GM12878 (cell line): ENCODE data around the gene ABCA4. TPM values are rescaled to one million over a fixed set of nuclear protein-coding genes. Genes with fewer than 3 reads are reported as not detected.

Source experiments
- ATAC-seq: fragments of 200-7000 bp; cut with Tn5 transposase; 3 replicates; pipeline ENCODE4 v1.9.1; 2020; ENCODE audit warnings: mild to moderate bottlenecking, moderate library complexity
- BruUV-seq: library from RNA; stranded (reverse); fragments of 400-500 nt; replicated peaks from 2 replicates; lab custom pipeline; 2021; lab: Mats Ljungman, UMichigan
- CTCF ChIA-PET: fragments of 300-600 bp; sonication (Branson Sonifier 250); formaldehyde crosslinking; extraction: SDS; loops from one replicate; lab custom pipeline; 2021; ENCODE audit warnings: inconsistent platforms; lab: Yijun Ruan, JAX
- POLR2A ChIA-PET: fragments of 350-600 bp; formaldehyde crosslinking; extraction: SDS; loops from one replicate; lab custom pipeline; 2021; ENCODE audit warnings: inconsistent platforms; lab: Charles Lee
- RAD21 ChIA-PET: fragments of 300-600 bp; sonication (Branson Sonifier 250); formaldehyde crosslinking; loops from one replicate; lab custom pipeline; 2023; ENCODE audit warnings: antibody characterized with exemption; ENCODE audit not compliant: unreplicated experiment; lab: Charles Lee
- SMC1A ChIA-PET: fragments of 300-600 bp; sonication (Branson Sonifier 250); formaldehyde crosslinking; loops from one replicate; lab custom pipeline; 2023; ENCODE audit not compliant: unreplicated experiment, uncharacterized antibody; lab: Charles Lee
- DNase-seq: peaks from one replicate; pipeline ENCODE4 v3.0.0-alpha.2; 2011; ENCODE audit warnings: low read depth, low spot score
- FAIRE-seq: peaks from 3 replicates; lab custom pipeline; 2011; peaks lifted over from hg19 to GRCh38; lab: Jason Lieb, UNC
- H2AFZ ChIP-seq: 2 replicates; pipeline ENCODE4 v1.6.0; 2011; ENCODE audit warnings: low read depth, low read length, control low read depth; ENCODE audit not compliant: control insufficient read depth
- H3K27ac ChIP-seq: 2 replicates; pipeline ENCODE4 v1.5.1; 2011; ENCODE audit warnings: control low read depth; ENCODE audit not compliant: control insufficient read depth, insufficient read depth
- H3K27me3 ChIP-seq, 2 experiments: replicated peaks in 1 of 2; 2 replicates each; pipeline versions ENCODE4 v1.6.0 to v1.6.1; 2011; ENCODE audit warnings: low read length in 1 of 2; ENCODE audit not compliant: control insufficient read depth in 2 of 2, insufficient read depth in 2 of 2
- H3K36me3 ChIP-seq, 2 experiments: 2 replicates each; pipeline ENCODE4 v1.5.1; 2011; ENCODE audit warnings: low read length in 1 of 2; ENCODE audit not compliant: control insufficient read depth in 2 of 2, insufficient read depth in 2 of 2
- H3K4me1 ChIP-seq: 2 replicates; pipeline ENCODE4 v1.6.1; 2011; ENCODE audit warnings: mild to moderate bottlenecking, low read length, moderate library complexity, mixed read lengths; ENCODE audit not compliant: control insufficient read depth, insufficient read depth
- H3K4me2 ChIP-seq: 2 replicates; pipeline ENCODE4 v1.6.0; 2011; ENCODE audit warnings: control low read depth; ENCODE audit not compliant: control insufficient read depth, insufficient read depth
- H3K4me3 ChIP-seq: fragments of 200-600 bp; sonication (generic); 2 replicates; pipeline ENCODE4 v1.5.1; 2016
- H3K79me2 ChIP-seq: 2 replicates; pipeline ENCODE4 v1.6.0; 2011; ENCODE audit warnings: low read length; ENCODE audit not compliant: control insufficient read depth, insufficient read depth
- H3K9ac ChIP-seq: 2 replicates; pipeline ENCODE4 v1.8.0; 2011; ENCODE audit warnings: low read length, control low read depth, mixed read lengths; ENCODE audit not compliant: control insufficient read depth, insufficient read depth
- H3K9me3 ChIP-seq: replicated peaks from 3 replicates; pipeline ENCODE4 v1.5.1; 2011; ENCODE audit warnings: mild to moderate bottlenecking, low read length; ENCODE audit not compliant: control insufficient read depth, insufficient read depth
- H4K20me1 ChIP-seq: 2 replicates; pipeline ENCODE4 v1.6.0; 2011; ENCODE audit not compliant: control insufficient read depth, insufficient read depth
- ASH2L ChIP-seq: fragments of 300-600, 200-600 bp; sonication (generic); IDR thresholded peaks from 2 replicates; pipeline ENCODE4 v1.6.1; 2017; ENCODE audit warnings: low read depth, mild to moderate bottlenecking, borderline replicate concordance
- CBX5 ChIP-seq: sonication (generic); IDR thresholded peaks from 2 replicates; pipeline ENCODE4 v1.6.1; 2016; ENCODE audit warnings: low read depth, moderate library complexity, mild to moderate bottlenecking, inconsistent platforms
- CHD1 ChIP-seq: IDR thresholded peaks from 2 replicates; pipeline ENCODE4 v1.6.1; 2012; ENCODE audit warnings: low read depth, low read length, improper control_type of control experiment
- GATAD2B ChIP-seq: fragments of 450-650 bp; conservative IDR thresholded peaks from 2 replicates; pipeline ENCODE4 v1.6.1; 2017; ENCODE audit warnings: low read depth, mild to moderate bottlenecking, moderate library complexity
- HDAC2 ChIP-seq: fragments of 200-600 bp; sonication (generic); IDR thresholded peaks from 2 replicates; pipeline ENCODE4 v1.6.1; 2017
- LARP7 ChIP-seq: fragments of 450-650 bp; IDR thresholded peaks from 2 replicates; pipeline ENCODE4 v1.6.1; 2017; ENCODE audit warnings: mild to moderate bottlenecking
- NFIC ChIP-seq: IDR thresholded peaks from 2 replicates; pipeline ENCODE4 v1.6.1; 2012; ENCODE audit warnings: low read depth, mild to moderate bottlenecking, inconsistent platforms, low read length, moderate library complexity
- PKNOX1 ChIP-seq: fragments of 450-650 bp; IDR thresholded peaks from 2 replicates; pipeline ENCODE4 v1.6.1; 2016; ENCODE audit warnings: mild to moderate bottlenecking
- SREBF2 ChIP-seq: IDR thresholded peaks from 2 replicates; pipeline ENCODE4 v1.6.1; 2012; ENCODE audit warnings: mild to moderate bottlenecking, low read length
- SUZ12 ChIP-seq: fragments of 200-600 bp; sonication (generic); IDR thresholded peaks from one replicate; pipeline ENCODE4 v1.6.1; 2018; ENCODE audit warnings: antibody characterized with exemption, mild to moderate bottlenecking; ENCODE audit not compliant: unreplicated experiment
- YBX1 ChIP-seq: fragments of 450-650 bp; IDR thresholded peaks from 2 replicates; pipeline ENCODE4 v1.6.1; 2016; ENCODE audit warnings: antibody characterized with exemption
- ZNF217 ChIP-seq: fragments of 450-650 bp; IDR thresholded peaks from 2 replicates; pipeline ENCODE4 v1.6.1; 2017; ENCODE audit warnings: antibody characterized with exemption, mild to moderate bottlenecking
- ZNF687 ChIP-seq: fragments of 450-650 bp; IDR thresholded peaks from 2 replicates; pipeline ENCODE4 v1.6.1; 2017; ENCODE audit warnings: mild to moderate bottlenecking, moderate library complexity
- WGBS: methylation state at CpG from one replicate; pipeline ENCODE4 v1.1.6; 2016; ENCODE audit warnings: low lambda C conversion rate; ENCODE audit not compliant: insufficient replicate concordance, insufficient coverage; ENCODE audit errors: missing lambda C conversion rate; 5-methylcytosine and 5-hydroxymethylcytosine counted together
- in situ Hi-C: fragments of 300-500 bp; cut with MboI; formaldehyde crosslinking; loops from 9 replicates; pipeline ENCODE4 v1.14.3; 2018; ENCODE audit warnings: mixed read lengths
- intact Hi-C: fragments of 100-400 bp; cut with micrococcal nuclease; formaldehyde crosslinking; loops from one replicate; pipeline ENCODE4 v1.14.2; 2022; ENCODE audit not compliant: unreplicated experiment
- polyA plus RNA-seq, 11 experiments: library from polyadenylated mRNA; depleted of rRNA in 4 of 11; unstranded in 6 of 11; stranded (reverse) in 5 of 11; fragments of >200 nt; fragmentation: Nextera tagmentation in 4 of 11; fragmentation: Illumina TruSeq in 1 of 11; extraction: Ambion mirVana in 4 of 11; extraction: Trizol in 1 of 11; gene quantifications; 1 replicate in 1 of 11; 2 replicates in 10 of 11; pipeline versions ENCODE4 v1.2.1 to v1.2.3, GENCODE V29; 2011 to 2016; ENCODE audit warnings: inconsistent platforms in 2 of 11, missing spikeins in 2 of 11, low read depth in 1 of 11
- total RNA-seq, 4 experiments: library from RNA; depleted of rRNA in 3 of 4; stranded (reverse); fragments of >200 nt in 3 of 4; fragmentation: Illumina TruSeq in 1 of 4; extraction: Trizol in 1 of 4; gene quantifications; 2 replicates each; pipeline versions ENCODE4 v1.2.1 to v1.2.3, GENCODE V29; 2013 to 2021
- TF ChIP-seq, protein P1 (sequence below): fragments of 450-650 bp; IDR thresholded peaks from 2 replicates; pipeline ENCODE4 v1.6.1; 2018; ENCODE audit warnings: borderline replicate concordance, mild to moderate bottlenecking; ENCODE audit not compliant: partially characterized antibody
- TF ChIP-seq, protein P2 (sequence below): fragments of 450-650 bp; IDR thresholded peaks from 2 replicates; pipeline ENCODE4 v1.6.1; 2017; ENCODE audit warnings: antibody characterized with exemption, mild to moderate bottlenecking, moderate library complexity

Gene ABCA4
- total and polyA plus RNA-seq, 10 of the 15 experiments (the other 5 are each of a cell fraction or from before 2014, with no cell fraction given): 0.03 to 0.28 (median 0.11) TPM; not detected in 3

DNA sequence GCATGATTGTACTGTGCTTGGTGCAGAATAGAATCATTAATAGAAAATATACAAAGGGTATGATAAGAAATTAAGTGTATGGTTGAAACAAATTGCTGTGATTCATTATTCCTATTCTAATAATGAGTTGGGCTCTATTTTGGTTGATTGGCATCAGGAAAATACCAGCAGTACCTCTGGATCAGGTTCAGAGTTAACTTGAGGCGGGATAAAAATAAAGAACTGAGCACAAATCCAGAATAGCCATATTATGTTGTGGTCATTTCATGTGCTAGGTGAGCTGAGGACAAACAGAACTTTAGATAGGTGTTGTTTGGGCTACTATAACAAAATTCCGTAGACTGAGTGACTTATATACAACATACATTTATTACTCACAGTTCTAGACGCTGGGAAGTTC lies 151.1 kb downstream of the ABCA4 start:
- H3K4me3 ChIP-seq: no peak overlapping the region
- no peak overlapping the region for H2AFZ ChIP-seq
- DNase-seq: no peak
- no peaks in the 10 kb centered on the region for H3K36me3 ChIP-seq
- BruUV-seq: no TSS peak
- SMC1A ChIA-PET: no interaction called here
- POLR2A ChIA-PET: no interaction called here
- CTCF ChIA-PET: interaction anchor here (0.7 kb wide), 1 partner anchor 1335 kb away, joined by 3 read pairs; no protein-coding TSS in a partner anchor
- in situ Hi-C loops: no loop called here
- TF ChIP-seq, protein P1, sequence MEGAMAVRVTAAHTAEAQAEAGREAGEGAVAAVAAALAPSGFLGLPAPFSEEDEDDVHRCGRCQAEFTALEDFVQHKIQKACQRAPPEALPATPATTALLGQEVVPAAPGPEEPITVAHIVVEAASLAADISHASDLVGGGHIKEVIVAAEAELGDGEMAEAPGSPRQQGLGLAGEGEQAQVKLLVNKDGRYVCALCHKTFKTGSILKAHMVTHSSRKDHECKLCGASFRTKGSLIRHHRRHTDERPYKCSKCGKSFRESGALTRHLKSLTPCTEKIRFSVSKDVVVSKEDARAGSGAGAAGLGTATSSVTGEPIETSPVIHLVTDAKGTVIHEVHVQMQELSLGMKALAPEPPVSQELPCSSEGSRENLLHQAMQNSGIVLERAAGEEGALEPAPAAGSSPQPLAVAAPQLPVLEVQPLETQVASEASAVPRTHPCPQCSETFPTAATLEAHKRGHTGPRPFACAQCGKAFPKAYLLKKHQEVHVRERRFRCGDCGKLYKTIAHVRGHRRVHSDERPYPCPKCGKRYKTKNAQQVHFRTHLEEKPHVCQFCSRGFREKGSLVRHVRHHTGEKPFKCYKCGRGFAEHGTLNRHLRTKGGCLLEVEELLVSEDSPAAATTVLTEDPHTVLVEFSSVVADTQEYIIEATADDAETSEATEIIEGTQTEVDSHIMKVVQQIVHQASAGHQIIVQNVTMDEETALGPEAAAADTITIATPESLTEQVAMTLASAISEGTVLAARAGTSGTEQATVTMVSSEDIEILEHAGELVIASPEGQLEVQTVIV: no peak
- no peak for TF ChIP-seq LARP7
- no peak for TF ChIP-seq GATAD2B
- no peak for TF ChIP-seq ZNF687
- TF ChIP-seq NFIC: no peak
- TF ChIP-seq SREBF2: no peak
- TF ChIP-seq SUZ12: no peak
- no peak for TF ChIP-seq PKNOX1
- no peak for TF ChIP-seq ASH2L
- no peak for TF ChIP-seq CHD1
- TF ChIP-seq YBX1: no peak
- TF ChIP-seq CBX5: no peak
- no peak for TF ChIP-seq ZNF217
- TF ChIP-seq HDAC2: no peak
- TF ChIP-seq, protein P2, sequence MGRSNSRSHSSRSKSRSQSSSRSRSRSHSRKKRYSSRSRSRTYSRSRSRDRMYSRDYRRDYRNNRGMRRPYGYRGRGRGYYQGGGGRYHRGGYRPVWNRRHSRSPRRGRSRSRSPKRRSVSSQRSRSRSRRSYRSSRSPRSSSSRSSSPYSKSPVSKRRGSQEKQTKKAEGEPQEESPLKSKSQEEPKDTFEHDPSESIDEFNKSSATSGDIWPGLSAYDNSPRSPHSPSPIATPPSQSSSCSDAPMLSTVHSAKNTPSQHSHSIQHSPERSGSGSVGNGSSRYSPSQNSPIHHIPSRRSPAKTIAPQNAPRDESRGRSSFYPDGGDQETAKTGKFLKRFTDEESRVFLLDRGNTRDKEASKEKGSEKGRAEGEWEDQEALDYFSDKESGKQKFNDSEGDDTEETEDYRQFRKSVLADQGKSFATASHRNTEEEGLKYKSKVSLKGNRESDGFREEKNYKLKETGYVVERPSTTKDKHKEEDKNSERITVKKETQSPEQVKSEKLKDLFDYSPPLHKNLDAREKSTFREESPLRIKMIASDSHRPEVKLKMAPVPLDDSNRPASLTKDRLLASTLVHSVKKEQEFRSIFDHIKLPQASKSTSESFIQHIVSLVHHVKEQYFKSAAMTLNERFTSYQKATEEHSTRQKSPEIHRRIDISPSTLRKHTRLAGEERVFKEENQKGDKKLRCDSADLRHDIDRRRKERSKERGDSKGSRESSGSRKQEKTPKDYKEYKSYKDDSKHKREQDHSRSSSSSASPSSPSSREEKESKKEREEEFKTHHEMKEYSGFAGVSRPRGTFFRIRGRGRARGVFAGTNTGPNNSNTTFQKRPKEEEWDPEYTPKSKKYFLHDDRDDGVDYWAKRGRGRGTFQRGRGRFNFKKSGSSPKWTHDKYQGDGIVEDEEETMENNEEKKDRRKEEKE: no peak
- TF ChIP-seq, all 136 proteins: peak for 0
- RAD21 ChIA-PET: no interaction called here
- WGBS: 0% methylated on average over 3 of the region's 3 CpGs
- H3K9ac ChIP-seq: no peak overlapping the region
- peaks cover 0 to 2% of the 10 kb centered on the region in 2 experiments; a peak in 2 of 4 replicates for H3K27me3 ChIP-seq
- intact Hi-C loops: no loop called here
- no peak overlapping the region for H3K4me2 ChIP-seq
- no peaks in the 10 kb centered on the region for H4K20me1 ChIP-seq
- ATAC-seq (no peak), FAIRE-seq (no peak)
- H3K79me2 ChIP-seq: no peaks in the 10 kb centered on the region
- H3K4me1 ChIP-seq: no peaks in the 10 kb centered on the region
- H3K9me3 ChIP-seq: no peaks in the 10 kb centered on the region
- no peak overlapping the region for H3K27ac ChIP-seq
